HG03457 (cell line): ENCODE results near the gene ST14.

Experiments used
- ATAC-seq: cut with Tn5 transposase; IDR thresholded peaks from one replicate; pipeline ENCODE4 v1.9.1; 2021; ENCODE audit warnings: moderate number of reproducible peaks; ENCODE audit not compliant: unreplicated experiment

The ST14 gene

DNA sequence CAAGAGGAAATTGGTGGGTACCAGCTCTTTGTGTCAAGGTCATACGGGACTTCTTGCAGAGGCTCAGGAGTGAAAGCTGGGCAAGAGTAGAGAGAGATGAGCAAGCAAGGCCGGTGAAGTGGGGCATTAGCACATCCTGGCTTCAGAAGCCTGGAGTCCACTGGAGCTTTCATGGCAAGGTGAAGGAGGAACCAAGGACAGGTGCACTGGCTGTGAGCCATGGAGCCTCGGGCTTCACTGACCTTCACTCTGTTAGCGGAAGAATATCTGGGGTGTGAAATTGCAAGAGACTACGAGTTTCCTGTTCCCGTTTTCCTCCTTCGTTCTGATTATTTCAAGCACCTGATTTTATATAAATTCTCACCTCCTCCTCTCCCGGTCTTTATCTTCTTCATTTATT lies 25.9 kb upstream of the ST14 start:
- ATAC-seq: no peak

DNA sequence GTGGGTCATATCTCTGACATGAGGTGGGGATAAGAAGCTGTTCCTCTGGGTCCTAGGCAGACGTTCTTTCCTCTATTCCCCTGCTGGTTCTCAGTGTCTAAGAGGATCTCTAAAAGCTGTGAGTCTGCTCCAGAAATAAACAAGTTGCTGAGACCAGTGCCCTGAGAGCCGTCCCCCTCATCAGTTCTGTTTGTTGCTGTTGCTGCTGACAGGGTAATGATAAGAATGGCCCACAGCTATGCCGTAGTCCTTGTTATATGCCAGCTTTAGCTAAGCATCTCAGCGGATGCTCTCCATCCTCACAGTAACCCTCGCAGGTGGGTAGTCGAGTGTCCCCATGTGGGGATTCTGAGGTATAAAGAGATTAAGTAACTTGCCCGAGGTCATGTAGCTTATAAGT lies 23.5 kb upstream of the ST14 start:
- ATAC-seq: no peak

DNA sequence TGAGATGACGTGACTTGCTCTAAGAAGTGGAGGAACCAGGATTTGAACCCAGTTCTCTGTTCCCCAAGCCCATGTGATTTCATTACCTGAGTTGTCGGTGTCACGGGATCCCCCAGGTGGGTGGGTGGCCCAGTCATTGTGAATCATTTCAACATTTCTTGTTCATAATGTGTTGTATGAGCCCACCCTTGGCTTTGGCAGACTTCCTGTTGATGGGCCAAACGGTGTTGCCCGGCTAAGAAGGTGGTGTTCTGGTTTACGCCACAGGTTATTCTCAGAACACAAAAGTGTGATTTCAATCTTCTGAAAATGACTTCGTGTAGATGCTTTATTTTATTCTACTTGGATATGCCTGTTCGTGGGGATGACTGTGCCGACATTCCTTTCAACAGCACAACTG lies 21.6 kb upstream of the ST14 start:
- no peak for ATAC-seq

DNA sequence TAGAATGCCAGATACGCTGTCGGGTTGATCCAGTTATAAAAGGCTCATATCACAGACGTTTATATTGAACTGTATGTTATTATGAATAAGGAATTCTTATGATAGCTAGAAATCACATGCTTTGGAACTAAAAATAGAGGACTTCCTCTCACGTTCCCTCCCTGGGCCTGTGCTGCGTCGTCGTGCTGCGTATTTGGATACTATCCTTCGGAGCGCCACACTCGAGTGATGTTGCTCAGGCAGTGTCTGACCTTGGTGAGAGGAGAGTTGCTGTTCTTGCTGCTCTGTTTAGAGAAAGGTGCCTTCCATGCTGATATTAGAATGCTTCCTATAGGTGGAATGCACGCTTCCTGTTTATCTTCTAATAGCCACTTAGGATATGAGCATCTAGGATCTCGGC lies 20.2 kb upstream of the ST14 start:
- no peak for ATAC-seq

DNA sequence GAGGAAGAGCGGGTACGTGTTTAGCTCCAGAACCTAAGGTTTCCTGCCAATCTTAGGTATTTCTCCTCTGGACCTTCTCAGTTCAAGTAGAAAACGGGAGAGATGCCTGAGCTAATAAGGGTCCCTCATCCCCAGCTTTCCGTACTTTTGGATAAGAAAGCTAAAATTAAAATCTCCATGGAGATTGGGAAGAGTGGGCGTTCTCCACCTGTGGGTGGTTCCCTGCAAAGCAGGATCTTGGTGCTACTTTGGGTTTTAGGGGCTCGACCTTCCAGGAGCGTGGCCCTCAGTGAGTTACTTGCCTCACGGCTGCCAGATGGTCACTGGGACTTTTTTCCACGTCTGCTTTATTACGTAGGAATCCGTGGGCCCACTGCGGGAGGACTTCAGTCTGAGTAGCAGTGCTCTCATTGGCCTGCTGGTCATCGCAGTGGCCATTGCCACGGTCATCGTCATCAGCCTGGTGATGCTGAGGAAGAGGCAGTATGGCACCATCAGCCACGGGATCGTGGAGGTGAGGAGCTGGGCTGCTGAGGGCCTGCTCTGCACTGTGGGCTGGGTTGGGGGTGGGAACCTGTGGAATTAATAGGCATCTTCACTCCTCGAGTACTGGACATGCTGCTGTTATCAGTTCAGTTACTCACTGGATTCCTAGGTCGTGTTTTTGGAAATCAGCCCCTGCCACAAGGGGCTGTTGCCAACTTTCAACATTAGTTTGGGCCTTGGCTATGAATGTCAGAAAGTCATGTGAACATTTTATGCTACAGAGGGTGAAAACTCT lies 17.8 kb upstream of the ST14 start:
- no peak for ATAC-seq

DNA sequence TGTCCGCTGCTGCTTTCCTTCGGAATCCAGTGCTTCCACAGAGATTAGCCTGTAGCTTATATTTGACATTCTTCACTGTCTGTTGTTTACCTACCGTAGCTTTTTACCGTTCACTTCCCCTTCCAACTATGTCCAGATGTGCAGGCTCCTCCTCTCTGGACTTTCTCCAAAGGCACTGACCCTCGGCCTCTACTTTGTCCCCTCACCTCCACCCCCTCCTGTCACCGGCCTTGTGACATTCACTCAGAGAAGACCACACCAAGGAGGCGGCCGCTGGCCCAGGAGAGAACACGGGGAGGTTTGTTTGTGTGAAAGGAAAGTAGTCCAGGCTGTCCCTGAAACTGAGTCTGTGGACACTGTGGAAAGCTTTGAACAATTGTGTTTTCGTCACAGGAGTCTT lies 15.4 kb upstream of the ST14 start:
- ATAC-seq: no peak

DNA sequence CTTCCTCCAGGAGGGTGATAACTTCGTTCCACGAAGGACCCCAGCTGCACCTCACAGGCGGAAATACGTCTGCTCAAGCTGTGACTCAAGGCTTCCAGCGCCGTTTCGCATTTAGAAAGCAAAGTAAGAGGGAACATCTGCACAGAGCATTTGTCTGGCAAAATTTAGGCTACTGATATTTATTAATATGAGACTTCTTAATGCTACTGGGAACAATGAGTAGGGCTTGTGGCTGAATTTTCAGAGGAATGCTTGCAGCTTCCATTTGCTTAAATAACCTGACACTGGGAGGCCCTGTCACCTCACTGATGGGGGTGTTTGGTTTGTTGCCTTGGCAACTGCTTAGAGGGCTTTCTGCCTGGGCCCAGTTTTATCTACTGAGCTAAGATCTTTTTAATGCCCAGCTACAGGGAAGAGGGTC lies 14.7 kb upstream of the ST14 start:
- no peak for ATAC-seq

DNA sequence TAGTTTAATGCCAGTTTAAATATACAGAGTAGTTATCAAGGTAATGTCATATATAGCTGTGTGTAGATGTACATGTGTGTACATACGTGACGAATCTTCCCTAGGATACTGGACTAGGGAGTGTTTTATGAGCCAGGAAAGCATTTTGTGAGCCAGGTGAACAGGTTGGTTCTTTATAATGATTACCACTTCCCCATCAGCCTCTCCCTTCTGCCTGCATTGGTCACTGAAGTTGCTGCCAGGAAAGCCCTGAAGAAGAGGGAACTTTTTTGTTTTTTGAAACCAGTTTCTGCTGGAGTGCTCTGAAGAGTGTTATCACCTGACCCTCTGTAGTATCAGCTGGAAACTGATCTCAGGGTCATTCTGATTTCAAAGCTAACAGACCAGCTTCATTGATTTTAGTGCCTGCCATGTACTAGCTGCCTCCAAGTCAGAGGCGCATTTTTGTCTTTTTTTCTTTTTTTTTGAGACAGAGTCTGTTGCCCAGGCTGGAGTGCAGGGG lies 14.2 kb upstream of the ST14 start:
- ATAC-seq: no peak

DNA sequence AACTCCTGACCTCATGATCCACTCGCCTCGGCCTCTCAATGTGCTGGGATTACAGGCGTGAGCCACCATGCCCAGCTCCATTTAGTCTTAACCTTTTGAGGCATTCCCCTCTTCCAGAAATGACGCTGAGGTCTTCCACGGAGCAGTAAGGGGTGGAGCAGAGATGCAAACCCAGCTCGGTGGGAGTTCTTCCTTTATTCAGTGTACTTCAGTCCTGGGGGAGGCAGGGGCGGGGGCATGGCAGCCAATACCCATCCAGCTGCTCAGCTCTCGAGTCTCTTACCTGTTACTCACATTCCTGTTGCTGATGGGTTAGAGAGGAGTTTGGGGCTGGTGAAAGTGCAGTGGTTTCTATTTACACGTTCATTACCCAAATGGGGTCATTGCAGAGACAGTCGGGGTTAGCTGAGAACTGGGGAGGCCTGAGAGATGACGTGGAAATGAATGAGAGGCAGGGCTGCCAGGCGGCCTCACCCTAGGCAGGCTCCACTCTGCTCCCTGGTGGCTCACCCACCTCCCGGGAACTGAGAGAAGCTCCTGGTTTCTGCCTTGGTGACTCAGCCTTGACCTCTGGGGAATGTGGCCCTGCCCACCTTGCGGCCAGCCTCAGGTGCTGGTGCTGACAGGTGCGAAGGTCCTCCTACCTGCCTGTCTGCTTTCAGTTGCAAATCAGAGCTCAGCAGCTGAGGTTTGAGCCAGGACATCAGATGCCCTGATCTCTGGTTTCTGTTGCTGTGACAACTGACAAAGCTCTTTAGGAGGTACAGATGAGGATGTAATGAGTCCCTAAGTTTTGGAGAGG lies 13.4 kb upstream of the ST14 start:
- ATAC-seq: no peak

DNA sequence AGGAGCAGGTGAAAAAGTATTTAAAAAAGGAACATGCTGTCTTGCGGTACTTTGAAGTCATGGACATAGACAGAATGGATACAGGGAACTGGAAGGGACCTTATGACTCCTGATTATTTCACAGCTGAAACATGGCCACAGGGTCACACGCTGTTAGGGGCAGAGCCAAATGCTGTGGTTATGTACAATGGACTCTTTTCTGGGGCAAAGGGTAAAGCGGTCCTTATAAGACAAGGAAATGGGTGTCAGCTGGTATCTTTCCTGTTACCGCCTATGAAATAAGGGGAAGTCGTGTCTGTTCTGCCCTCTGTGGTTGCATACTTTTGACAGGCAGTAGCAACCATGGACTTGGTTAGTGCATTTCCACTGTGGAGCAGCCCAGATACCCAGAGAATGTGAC lies 12.8 kb upstream of the ST14 start:
- no peak for ATAC-seq

DNA sequence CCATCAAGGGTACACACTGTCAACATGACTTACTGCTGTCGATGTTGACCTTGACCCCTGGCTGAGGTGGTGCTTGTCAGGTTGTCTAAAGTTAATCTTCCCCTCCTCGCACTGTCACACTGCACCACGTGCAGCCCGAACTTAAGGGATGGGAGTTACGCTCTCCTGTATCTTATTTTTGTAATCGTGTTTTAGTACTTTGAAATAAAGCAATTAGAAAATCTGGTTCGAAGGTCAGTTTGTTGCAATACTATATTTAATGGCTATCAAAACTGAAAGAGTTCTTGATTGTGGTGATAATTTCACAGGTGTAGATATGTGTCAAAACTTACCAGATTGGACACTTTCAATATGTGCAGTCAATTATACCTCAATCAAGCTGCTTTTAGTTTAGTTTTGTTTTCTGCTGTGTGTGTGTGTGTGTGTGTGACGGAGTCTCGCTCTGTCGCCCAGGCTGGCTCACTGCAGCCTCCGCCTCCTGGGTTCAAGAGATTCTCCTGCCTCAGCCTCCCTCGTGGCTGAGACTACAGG lies 10.7 kb upstream of the ST14 start:
- ATAC-seq: no peak

DNA sequence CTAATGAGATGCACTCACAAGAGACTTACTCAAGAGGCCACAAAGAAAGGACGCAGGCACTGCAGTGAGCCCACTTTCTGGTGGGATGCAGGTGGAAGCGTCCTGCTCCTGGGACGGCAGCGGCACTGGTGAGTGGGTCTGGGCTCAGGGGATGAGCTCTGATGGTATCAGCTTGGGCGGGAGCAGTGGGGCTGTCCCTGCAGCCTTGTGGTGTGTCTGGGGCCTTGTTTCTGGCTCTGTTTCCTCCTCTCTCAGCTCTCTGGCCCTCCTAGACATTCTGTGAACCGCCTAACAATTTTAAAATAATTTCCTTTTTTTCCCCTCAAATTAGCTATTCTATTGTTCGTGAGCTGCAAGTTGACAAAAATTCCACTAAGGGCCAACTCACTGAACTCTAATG lies 8.8 kb upstream of the ST14 start:
- ATAC-seq: no peak

DNA sequence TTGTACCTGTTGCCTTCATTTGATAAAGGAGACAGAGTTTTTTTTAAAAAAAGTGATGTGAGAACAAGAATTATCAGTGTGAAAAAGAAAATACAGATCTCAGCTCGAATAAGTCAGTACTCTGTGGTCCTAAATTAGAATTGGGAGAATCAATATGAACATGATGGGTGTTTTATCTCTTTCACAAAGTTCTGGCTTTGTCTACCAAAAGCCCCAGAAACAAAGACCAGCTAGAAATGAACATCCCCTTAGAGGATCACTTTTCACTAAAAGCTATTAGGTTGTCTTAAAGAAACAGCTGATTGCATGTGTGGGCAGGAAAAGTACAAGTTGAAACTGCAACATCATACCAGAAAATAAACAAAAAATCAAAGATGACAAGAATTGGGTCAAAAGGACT lies 8.4 kb upstream of the ST14 start:
- ATAC-seq: no peak

DNA sequence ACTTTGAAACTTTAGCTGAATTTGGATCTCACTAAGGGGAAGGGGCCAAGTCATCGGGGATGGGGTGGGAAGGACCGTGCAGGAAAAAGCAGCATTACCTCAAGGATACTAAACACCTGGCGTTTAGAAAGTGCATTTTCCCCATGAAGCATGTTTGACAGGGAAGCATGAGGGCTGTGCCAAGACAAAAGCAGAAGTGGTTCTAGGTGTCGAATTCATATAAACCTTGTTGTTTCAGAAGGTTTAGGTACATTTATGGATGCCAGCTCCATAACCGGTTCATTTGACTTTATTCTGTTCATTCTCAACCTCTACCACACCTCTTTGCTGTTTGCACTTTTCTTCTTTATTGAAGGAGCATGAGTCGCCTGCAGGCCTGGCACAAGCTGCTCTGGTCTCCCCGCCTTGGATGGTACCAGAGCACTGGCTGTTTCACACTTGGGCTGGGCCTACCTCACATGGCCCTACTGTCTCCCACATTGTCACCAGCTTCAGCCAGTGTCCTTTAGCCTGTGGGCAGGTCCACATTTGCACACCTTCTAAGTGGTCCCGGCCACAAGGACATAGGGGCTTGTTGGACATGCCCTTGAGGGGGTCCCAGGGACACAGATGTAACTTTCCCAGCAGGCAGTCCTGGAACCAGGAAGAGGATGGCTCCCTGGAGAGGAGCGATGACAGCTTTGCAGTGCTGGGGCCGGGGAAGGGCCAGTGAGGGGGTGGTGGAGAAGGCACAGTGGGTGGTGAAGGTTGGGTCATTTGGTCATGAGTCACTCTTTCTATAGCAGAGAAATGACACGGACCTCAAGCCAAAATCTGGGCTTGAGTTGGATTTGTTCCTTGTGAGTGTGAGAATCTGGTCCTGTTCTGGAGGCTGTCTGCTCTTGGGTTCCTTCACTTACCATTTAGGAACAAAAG lies 3.2 kb upstream of the ST14 start:
- ATAC-seq: no peak

DNA sequence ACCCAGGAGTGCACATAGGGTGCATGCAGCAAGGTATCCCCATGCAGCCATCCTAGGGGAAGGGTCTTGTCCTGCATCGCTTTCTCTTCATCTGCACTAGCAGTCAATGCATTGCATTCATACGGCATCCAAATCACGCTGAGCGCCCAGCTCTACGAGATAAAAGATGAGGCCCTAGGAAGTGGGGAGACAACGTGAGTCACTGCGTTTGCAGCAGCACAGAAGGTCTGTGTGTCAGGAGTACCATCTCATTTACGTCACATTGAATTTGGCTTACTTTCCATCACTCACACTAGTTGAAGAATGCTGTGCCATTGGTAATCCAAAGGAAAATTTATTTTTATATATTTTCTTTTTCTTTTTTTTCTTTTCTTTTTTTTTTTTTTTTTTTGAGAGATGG lies 2.5 kb upstream of the ST14 start:
- no peak for ATAC-seq

DNA sequence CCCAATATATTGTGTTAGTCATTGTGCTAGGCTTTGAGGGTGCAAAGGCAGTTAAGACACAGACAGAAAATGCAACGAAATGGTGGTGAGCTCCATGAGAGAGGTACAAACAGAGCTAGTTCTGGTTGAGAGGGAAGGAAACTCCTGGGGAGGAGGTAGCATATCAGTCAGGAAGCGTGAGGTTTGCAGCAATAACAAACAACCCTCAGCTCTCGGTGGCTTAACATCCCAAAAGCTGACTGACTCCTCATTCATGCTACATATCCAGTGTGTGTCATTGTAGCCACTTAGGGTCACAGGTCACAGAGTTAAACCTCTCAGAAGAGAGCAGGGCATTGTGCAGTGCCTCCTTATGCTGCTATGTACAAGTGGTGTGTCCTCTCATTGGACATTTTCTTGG lies 1.7 kb upstream of the ST14 start:
- no peak for ATAC-seq

DNA sequence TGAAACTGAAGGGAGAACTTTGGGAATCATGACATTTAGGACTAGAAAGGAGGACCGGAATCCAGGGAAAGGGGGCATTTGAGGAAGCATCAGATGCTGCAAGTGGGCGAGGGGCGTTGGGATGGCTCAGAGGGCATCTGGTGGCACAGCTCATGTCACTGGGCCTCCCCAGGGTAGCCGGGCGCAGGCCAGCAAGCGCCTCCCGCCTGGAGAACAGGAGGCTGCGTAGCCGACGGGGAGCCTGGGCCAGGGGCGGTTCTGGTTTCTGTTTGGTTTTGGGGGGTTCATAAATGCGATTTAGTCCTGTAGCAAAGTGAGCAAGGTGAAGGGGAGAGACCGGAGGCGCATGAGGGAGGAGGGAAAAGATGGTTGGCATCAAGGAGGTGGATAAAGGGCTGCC lies 443 bp upstream of the ST14 start:
- no peak for ATAC-seq

DNA sequence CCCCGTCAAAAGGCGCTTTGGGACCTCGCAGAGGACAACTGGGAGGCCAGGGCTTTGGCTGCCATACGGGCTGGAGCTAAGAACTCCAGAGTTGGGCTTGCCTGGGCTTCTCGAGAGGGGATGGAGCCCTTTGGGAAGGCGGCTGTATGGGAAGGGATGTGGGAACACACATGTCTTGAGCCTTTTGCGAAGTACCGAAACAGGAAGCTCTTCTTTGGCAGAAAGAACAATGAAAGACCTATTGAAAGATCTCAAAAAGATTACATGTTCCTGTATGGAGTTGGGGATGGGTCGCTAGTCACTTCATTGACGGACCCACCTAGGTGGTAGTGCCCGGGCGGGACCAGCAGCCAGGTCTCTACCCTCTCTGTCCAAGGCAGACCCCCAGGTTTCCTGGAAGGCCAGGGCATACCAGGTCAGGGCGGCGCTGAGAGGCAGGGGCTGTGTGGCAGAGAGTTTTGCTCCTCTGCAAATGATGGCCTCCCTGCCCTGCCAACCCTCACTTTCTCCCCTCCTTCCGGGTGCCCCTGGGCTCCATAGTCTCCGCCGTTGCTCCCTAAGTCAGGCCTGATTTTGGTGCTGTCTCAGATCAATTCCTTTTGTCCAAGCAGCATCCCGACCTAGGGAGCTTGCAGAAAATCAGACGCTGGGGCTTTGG lies 1.0 kb downstream of the ST14 start:
- no peak for ATAC-seq

DNA sequence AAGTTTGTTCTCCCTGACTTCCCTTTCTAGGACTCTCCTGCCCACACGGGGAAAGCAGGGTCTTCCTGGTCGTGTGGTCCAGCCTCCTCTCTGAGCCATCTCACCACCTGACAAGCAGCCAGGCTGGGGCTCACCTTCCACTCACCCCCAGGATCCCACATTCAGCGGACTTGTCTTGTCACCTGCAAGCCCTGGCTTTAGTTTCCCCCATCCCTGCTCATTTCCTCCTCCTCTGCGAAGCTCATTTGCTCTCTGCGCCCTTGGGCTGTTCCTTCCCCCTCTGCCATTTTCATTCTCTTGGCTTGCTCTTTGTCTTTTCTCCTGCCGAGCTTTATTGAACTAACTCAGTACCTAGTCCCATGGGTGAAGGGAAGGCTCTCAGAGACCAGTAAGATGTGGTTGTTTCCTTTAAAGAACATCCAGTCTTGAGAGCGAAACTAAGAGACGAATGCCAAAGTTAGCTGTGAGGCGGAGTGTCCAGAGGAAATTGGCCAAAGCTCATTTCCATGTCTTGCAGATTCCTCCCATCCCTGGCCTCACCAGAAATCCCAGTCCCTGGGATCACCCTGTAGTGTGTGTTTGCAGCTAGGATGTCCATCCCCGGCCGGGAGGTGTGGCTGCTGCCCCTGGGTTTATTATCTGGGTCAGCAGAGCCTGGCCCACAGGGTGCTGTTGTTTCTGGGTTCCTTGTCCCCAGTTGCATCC lies 2.0 kb downstream of the ST14 start:
- ATAC-seq: no peak

DNA sequence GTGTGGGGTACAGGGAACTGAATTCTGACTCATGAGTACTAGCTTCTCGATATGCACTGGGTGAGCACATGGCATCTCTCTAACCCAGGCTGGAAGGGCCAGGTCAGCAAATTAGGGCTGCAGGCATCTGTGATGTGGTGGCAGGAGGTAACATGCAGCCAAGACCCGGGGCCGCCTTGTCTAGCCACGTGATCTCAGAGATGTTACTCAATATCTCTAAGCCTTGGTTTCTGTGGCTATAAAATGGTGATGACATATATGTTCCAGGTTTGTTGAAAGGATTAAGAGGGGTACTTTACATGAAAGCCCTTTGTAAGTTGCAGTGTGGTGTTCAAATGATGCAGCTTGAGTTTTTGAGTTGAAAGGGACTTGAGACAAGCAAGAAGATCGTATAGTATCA lies 3.2 kb downstream of the ST14 start:
- no peak for ATAC-seq
